Measurements from ENCODE around the gene ISM2. TPM values are rescaled to one million over a fixed set of nuclear protein-coding genes. Genes with fewer than 3 reads are reported as not detected.

Gene ISM2
- total RNA-seq, 3 donors from 2014 or later: 0.32 to 0.59 TPM; not detected in 1

DNA sequence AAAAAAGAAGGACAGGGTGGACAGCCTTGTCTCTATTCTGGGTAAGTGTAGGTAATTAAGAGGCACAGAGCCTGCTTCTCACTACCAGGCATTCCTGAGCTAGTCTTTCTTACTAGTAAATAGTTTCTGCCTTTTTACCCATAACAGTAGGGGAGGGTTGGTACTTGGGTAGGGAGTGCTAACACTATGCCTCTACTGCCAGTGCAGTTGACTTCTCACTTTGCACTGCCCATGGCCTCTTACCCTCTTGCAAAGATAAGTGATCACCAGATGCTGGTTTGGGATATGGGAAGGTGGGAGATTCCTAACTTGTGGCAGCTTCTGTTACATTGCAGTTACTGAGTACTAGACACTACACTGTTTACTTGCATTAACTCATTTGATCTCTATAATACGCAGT, 29.1 kb downstream of the ISM2 start:
- H3K36me3 ChIP-seq: peaks cover 7% of the 10 kb centered on the region
- no peak overlapping the region for H3K27ac ChIP-seq
- H3K4me3 ChIP-seq: no peak overlapping the region
- no peaks in the 10 kb centered on the region for H3K4me1 ChIP-seq
- intact Hi-C loops (cut with DNase I; ENCODE audit: low total_unique reads): loop anchor here (5.0 kb wide), 1 partner anchor 687 kb away; no protein-coding TSS in a partner anchor
- no peak for TF ChIP-seq POLR2A (IDR thresholded peaks at IDR 0.05)
- TF ChIP-seq POLR2AphosphoS5 (IDR thresholded peaks at IDR 0.05): no peak
- TF ChIP-seq, protein P1, sequence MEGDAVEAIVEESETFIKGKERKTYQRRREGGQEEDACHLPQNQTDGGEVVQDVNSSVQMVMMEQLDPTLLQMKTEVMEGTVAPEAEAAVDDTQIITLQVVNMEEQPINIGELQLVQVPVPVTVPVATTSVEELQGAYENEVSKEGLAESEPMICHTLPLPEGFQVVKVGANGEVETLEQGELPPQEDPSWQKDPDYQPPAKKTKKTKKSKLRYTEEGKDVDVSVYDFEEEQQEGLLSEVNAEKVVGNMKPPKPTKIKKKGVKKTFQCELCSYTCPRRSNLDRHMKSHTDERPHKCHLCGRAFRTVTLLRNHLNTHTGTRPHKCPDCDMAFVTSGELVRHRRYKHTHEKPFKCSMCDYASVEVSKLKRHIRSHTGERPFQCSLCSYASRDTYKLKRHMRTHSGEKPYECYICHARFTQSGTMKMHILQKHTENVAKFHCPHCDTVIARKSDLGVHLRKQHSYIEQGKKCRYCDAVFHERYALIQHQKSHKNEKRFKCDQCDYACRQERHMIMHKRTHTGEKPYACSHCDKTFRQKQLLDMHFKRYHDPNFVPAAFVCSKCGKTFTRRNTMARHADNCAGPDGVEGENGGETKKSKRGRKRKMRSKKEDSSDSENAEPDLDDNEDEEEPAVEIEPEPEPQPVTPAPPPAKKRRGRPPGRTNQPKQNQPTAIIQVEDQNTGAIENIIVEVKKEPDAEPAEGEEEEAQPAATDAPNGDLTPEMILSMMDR (IDR thresholded peaks at IDR 0.05): no peak
- no peaks in the 10 kb centered on the region for H3K9me3 ChIP-seq
- no peaks in the 10 kb centered on the region for H3K27me3 ChIP-seq
- DNase-seq (ENCODE audit: low spot score in 2 of 2): no peak

DNA sequence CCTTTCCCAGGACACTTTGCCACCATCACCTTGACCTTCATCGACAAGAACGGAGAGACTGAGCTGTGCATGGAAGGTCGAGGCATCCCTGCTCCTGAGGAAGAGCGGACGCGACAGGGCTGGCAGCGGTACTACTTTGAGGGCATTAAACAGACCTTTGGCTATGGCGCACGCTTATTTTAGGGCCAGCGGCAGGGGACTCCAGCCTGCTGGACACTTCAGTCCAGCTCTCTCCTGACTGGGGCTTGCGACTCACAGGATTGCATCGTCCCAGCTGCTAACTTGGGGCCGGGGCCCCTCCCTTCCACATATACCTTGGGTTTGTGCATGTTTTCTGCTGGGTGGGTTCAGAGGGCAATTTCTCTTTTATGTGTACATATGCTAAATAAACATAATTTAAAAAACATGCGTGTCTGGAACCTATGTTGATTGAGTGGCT, 29.5 kb downstream of the ISM2 start:
- no peak for TF ChIP-seq POLR2AphosphoS5 (IDR thresholded peaks at IDR 0.05)
- TF ChIP-seq, protein P1 (IDR thresholded peaks at IDR 0.05): no peak
- TF ChIP-seq POLR2A (IDR thresholded peaks at IDR 0.05): no peak
- no peaks in the 10 kb centered on the region for H3K4me1 ChIP-seq
- intact Hi-C loops (cut with DNase I; ENCODE audit: low total_unique reads): loop anchor here (5.0 kb wide), 1 partner anchor 687 kb away; no protein-coding TSS in a partner anchor
- H3K27ac ChIP-seq: no peak overlapping the region
- no peaks in the 10 kb centered on the region for H3K9me3 ChIP-seq
- H3K27me3 ChIP-seq: no peaks in the 10 kb centered on the region
- DNase-seq (ENCODE audit: low spot score in 2 of 2): no peak
- H3K36me3 ChIP-seq: peaks cover 7% of the 10 kb centered on the region
- H3K4me3 ChIP-seq: no peak overlapping the region

DNA sequence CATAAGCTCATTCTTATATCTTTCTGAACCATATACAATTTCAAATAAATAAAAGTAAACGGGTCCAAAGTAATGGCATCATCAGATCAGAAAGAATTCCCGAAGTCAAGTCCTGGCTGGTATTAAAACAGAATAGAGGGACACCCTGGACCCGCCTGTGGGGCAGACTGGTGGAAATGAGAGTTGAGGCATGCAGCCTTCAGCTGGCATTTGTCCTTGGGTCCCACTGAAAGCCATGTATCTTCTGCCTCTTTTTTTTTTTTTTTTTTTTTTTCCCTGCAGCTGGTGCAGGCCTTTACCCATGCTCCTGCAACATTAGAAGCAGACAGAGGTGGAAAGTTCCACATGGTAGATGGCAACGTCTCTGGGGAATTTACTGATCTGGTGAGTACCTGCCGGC, 30.8 kb downstream of the ISM2 start:
- no peaks in the 10 kb centered on the region for H3K4me1 ChIP-seq
- H3K27ac ChIP-seq: no peak overlapping the region
- no peaks in the 10 kb centered on the region for H3K27me3 ChIP-seq
- DNase-seq (ENCODE audit: low spot score in 2 of 2): no peak
- intact Hi-C loops (cut with DNase I; ENCODE audit: low total_unique reads): loop anchor here (5.0 kb wide), 1 partner anchor 686 kb away; no protein-coding TSS in a partner anchor
- H3K36me3 ChIP-seq: peaks cover 7% of the 10 kb centered on the region
- no peak overlapping the region for H3K4me3 ChIP-seq
- TF ChIP-seq POLR2A (IDR thresholded peaks at IDR 0.05) (no peak), POLR2AphosphoS5 (IDR thresholded peaks at IDR 0.05) (no peak)
- TF ChIP-seq, protein P1 (IDR thresholded peaks at IDR 0.05): no peak
- H3K9me3 ChIP-seq: no peaks in the 10 kb centered on the region

DNA sequence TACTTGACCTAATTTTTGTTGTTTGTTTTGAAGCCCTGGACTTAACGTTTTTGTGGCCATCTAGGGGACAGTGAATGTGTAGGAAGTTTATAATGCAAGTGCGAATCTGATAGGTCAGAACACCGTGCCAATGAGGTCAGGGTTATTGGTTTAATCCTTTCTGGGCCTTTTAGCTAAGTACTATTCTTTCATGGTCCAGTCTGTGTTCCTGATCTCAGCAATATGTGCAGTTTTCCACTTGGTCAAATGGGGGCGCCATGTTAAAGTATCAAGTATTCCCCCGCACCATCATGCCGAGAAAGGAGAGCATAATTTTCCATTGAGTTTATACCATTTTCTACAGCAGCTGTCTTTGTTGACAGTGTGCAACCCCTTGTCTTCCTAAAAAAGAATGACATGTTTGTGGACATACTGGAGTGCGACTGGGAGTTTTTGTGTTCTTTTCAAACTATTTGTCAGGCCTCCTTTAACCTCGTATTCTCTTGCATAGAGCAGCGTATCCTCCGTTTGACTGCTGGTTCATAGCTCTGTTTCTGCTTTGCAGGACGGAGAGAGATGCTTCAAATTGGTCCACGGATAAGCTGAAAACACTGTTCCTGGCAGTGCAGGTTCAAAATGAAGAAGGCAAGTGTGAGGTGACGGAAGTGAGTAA, 39.4 kb downstream of the ISM2 start:
- intact Hi-C loops (cut with DNase I; ENCODE audit: low total_unique reads): no loop called here
- no peaks in the 10 kb centered on the region for H3K27me3 ChIP-seq
- no peaks in the 10 kb centered on the region for H3K36me3 ChIP-seq
- no peak overlapping the region for H3K27ac ChIP-seq
- TF ChIP-seq, protein P1 (IDR thresholded peaks at IDR 0.05): peak in 2 of 3 donors; percentile 20 to 25
- TF ChIP-seq POLR2A (IDR thresholded peaks at IDR 0.05): no peak
- TF ChIP-seq POLR2AphosphoS5 (IDR thresholded peaks at IDR 0.05): no peak
- no peak for DNase-seq (ENCODE audit: low spot score in 2 of 2)
- no peaks in the 10 kb centered on the region for H3K9me3 ChIP-seq
- peak overlapping the region; percentile 90 to 99 (median 98) for H3K4me3 ChIP-seq
- peaks cover 0 to 20% of the 10 kb centered on the region in 2 donors for H3K4me1 ChIP-seq

DNA sequence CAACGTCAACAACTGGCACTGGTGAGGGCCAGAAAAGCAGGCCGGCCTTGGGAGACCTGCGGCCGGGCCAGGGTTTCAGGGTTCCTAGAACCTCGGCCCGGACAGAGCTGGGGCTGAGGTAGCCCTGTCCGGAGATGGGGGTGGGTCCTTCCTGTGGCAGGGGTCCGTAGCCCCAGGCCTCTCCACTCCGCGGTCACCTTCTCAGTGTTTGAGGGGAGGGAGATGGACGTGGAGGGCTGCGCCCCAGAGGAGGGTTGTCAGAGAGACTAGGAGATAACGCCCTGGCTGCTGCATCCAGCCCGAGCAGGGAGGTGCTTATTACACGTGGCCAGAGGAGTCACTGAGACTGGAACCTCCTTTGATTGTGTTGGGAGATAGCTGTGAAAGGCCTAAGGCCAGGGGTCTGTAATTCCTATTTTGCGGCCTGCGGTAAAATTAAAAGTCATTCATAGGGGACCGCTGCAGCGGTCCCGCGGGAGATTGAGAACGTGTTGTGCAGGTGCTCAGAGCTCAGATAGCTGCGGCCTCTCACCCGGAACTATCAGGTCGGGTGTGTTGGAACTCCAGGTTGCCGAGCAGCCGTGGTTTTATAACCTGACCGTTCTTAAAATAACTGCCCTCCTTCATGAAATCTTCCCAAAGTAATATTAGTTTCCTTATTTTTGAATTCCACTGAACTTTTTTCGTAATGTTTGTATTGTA, 40.2 kb downstream of the ISM2 start:
- no peak for DNase-seq (ENCODE audit: low spot score in 2 of 2)
- Histone ChIP-seq H3K4me1 (peaks cover 0 to 20% of the 10 kb centered on the region in 2 donors), H3K4me3 (peak overlapping the region; percentile 90 to 99 (median 98)), H3K9me3 (no peaks in the 10 kb centered on the region), H3K27me3 (no peaks in the 10 kb centered on the region), H3K36me3 (no peaks in the 10 kb centered on the region), H3K27ac (peak overlapping the region; percentile 94 to 97)
- intact Hi-C loops (cut with DNase I; ENCODE audit: low total_unique reads): no loop called here
- TF ChIP-seq, protein P1 (IDR thresholded peaks at IDR 0.05): no peak
- no peak for TF ChIP-seq POLR2A (IDR thresholded peaks at IDR 0.05)
- no peak for TF ChIP-seq POLR2AphosphoS5 (IDR thresholded peaks at IDR 0.05)
